HFFc6 (cell line): Measurements from ENCODE around the gene RAB40C. TPM values are rescaled to one million over a fixed set of nuclear protein-coding genes. Genes with fewer than 3 reads are reported as not detected.

Experiments used
- DNase-seq: peaks from one replicate; pipeline ENCODE4 v3.0.0-alpha.2; 2018
- H3K27ac Mint-ChIP-seq: 2 replicates; pipeline ENCODE4 v1.8.0; 2020; ENCODE audit warnings: mild to moderate bottlenecking, mixed read lengths
- H3K27me3 Mint-ChIP-seq: 2 replicates; pipeline ENCODE4 v1.8.0; 2021; ENCODE audit warnings: mild to moderate bottlenecking, moderate library complexity, mixed read lengths; ENCODE audit not compliant: insufficient read depth
- H3K36me3 Mint-ChIP-seq: 2 replicates; pipeline ENCODE4 v1.8.0; 2021; ENCODE audit warnings: low read depth, mixed read lengths
- H3K4me1 Mint-ChIP-seq: 2 replicates; pipeline ENCODE4 v1.8.0; 2020; ENCODE audit warnings: low read depth, mixed read lengths
- H3K4me3 Mint-ChIP-seq: 2 replicates; pipeline ENCODE4 v1.8.0; 2020; ENCODE audit warnings: mild to moderate bottlenecking, moderate library complexity, mixed read lengths
- H3K9me3 Mint-ChIP-seq: 2 replicates; pipeline ENCODE4 v1.8.0; 2020; ENCODE audit warnings: mild to moderate bottlenecking, mixed read lengths
- CTCF ChIP-seq: fragments of 200-600 bp; sonication (generic); IDR thresholded peaks from 2 replicates; pipeline ENCODE4 v1.5.0; 2021; ENCODE audit warnings: antibody characterized with exemption, mild to moderate bottlenecking
- total RNA-seq, 6 experiments: library from RNA; stranded (reverse); fragmentation: NEBNext Ultra II Directional; extraction: Animal tissue kit (Norgen Biotek cat#: 25700); gene quantifications; 2 replicates in 1 of 6; 3 replicates in 5 of 6; pipeline ENCODE4 v1.2.3, GENCODE V29; 2021

RAB40C gene
- total RNA-seq, 6 experiments from 2014 or later = 11.3 to 14.8 (median 12.2) TPM

GRCh38 chr16:580141-580945, 9.5 kb upstream of the RAB40C start:
- no peak for TF ChIP-seq CTCF
- H3K36me3 Mint-ChIP-seq = no peaks in the 10 kb centered on the region

GRCh38 chr16:580946-581498, 8.8 kb upstream of the RAB40C start:
- no peak for DNase-seq
- TF ChIP-seq CTCF = no peak
- Mint-ChIP-seq H3K36me3 (no peaks in the 10 kb centered on the region), H3K27ac (no peak overlapping the region), H3K9me3 (no peaks in the 10 kb centered on the region), H3K4me1 (peaks cover 5% of the 10 kb centered on the region; the same call in 1 of the 2 replicates), H3K4me3 (no peak overlapping the region), H3K27me3 (peaks cover 2% of the 10 kb centered on the region)

More at GRCh38 chr16:580141-580945, 9.5 kb upstream of the RAB40C start:
- no peaks in the 10 kb centered on the region for H3K9me3 Mint-ChIP-seq
- no peaks in the 10 kb centered on the region for H3K27me3 Mint-ChIP-seq
- H3K4me1 Mint-ChIP-seq = no peaks in the 10 kb centered on the region
- no peak overlapping the region for H3K4me3 Mint-ChIP-seq
- H3K27ac Mint-ChIP-seq = no peak overlapping the region
- no peak for DNase-seq

- no peak for TF ChIP-seq CTCF
- H3K27ac Mint-ChIP-seq = no peak overlapping the region
- peaks cover 3% of the 10 kb centered on the region for H3K27me3 Mint-ChIP-seq
- H3K4me3 Mint-ChIP-seq = no peak overlapping the region
- no peak for DNase-seq
- H3K4me1 Mint-ChIP-seq = peaks cover 13% of the 10 kb centered on the region
- no peaks in the 10 kb centered on the region for H3K9me3 Mint-ChIP-seq
- peaks cover under 1% of the 10 kb centered on the region; the same call in 1 of the 2 replicates for H3K36me3 Mint-ChIP-seq
Observed at GRCh38 chr16:582218-582613, 7.7 kb upstream of the RAB40C start.

- no peak for DNase-seq
- 0 out of 2 replicates have a peak, but pooled peaks have one; percentile 16 for TF ChIP-seq CTCF
- Mint-ChIP-seq H3K4me1 (peaks cover 18% of the 10 kb centered on the region), H3K9me3 (no peaks in the 10 kb centered on the region), H3K27me3 (peaks cover 4% of the 10 kb centered on the region), H3K27ac (no peak overlapping the region), H3K36me3 (peaks cover 4% of the 10 kb centered on the region; the same call in 1 of the 2 replicates), H3K4me3 (no peak overlapping the region)
Observed at GRCh38 chr16:582614-583331, 7.1 kb upstream of the RAB40C start.

- Mint-ChIP-seq H3K36me3 (peaks cover 4% of the 10 kb centered on the region; the same call in 1 of the 2 replicates), H3K4me3 (no peak overlapping the region), H3K27me3 (peaks cover 4% of the 10 kb centered on the region), H3K27ac (no peak overlapping the region), H3K4me1 (peaks cover 18% of the 10 kb centered on the region), H3K9me3 (no peaks in the 10 kb centered on the region)
- no peak for TF ChIP-seq CTCF
- no peak for DNase-seq
Observed at GRCh38 chr16:583470-583814, 6.4 kb upstream of the RAB40C start.
